ENCODE measurements around the gene CHMP6. TPM values are rescaled to one million over a fixed set of nuclear protein-coding genes. Genes with fewer than 3 reads are reported as not detected.
A peak's percentile ranks its signal among the peaks of the same experiment; 100 is the strongest.

CHMP6 gene
- total RNA-seq, 1 donor from 2014 or later, result 27.8 TPM

DNA sequence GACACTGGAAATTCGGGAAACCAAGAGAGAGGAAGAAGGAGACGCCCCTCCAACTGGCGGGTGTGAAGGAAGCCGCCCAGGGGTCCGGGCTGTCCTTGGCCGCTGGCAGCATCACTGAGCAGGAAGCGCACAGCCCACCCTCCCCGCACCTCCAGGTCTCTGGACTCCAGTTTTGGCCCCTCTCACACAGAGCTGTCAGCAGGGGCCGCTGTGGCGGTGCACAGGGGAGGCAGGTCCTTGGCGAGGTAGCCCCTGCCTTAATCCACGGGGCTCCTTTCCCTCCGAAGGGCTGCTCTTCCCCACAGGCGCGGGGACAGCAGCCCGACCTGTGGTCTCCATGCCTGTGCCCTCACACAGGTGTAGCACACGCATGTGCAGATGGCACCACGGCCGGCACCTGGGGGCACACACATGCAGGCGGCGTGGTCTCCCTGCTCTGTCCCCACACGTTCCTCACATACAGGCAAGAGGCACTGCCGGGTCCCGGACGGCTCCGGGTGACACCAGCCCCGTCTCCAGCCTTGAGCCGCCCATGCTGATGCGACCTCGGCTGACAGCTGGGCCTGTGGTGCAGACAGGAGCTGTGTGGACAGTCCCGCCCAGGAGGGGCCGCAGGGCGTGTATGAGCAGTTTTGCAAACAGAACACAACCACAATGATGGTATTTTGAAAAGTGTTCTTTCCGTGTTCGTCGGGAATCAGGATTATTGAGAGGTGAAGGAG, 26.6 kb upstream of the CHMP6 start:
- Mint-ChIP-seq H3K9me3 (ENCODE audit: low read depth) (no peaks in the 10 kb centered on the region), H3K27ac (no peak overlapping the region), H3K4me1 (ENCODE audit: low read depth) (peaks cover 1% of the 10 kb centered on the region), H3K36me3 (ENCODE audit: insufficient read depth) (peaks cover 7% of the 10 kb centered on the region), H3K27me3 (no peaks in the 10 kb centered on the region), H3K4me3 (ENCODE audit: low read depth) (no peak overlapping the region)
- no peak for DNase-seq (ENCODE audit: low spot score, unreplicated experiment)
- TF ChIP-seq, protein P1, sequence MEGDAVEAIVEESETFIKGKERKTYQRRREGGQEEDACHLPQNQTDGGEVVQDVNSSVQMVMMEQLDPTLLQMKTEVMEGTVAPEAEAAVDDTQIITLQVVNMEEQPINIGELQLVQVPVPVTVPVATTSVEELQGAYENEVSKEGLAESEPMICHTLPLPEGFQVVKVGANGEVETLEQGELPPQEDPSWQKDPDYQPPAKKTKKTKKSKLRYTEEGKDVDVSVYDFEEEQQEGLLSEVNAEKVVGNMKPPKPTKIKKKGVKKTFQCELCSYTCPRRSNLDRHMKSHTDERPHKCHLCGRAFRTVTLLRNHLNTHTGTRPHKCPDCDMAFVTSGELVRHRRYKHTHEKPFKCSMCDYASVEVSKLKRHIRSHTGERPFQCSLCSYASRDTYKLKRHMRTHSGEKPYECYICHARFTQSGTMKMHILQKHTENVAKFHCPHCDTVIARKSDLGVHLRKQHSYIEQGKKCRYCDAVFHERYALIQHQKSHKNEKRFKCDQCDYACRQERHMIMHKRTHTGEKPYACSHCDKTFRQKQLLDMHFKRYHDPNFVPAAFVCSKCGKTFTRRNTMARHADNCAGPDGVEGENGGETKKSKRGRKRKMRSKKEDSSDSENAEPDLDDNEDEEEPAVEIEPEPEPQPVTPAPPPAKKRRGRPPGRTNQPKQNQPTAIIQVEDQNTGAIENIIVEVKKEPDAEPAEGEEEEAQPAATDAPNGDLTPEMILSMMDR (IDR thresholded peaks at IDR 0.05; ENCODE audit: unreplicated experiment), result no peak

DNA sequence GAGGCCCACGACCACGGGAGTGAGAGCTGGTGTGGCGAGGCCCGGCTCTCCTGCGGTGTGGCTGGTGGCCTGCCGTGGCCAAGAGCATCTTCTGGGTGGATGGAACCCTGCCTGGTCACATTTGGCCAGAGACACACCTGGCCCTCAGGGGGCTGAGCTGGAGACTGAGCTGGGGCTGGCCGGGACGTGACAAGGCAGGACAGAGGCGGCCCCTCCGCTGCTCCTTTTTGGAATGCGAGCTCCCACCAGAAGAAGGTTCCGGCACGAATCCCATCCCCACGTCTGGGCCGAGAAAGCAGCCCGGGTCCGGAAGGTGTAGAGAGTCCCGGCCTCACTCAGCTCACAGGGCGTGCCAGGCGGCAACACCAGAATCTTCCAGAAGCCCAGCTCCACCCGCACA, 26.0 kb upstream of the CHMP6 start:
- peaks cover 7% of the 10 kb centered on the region for H3K36me3 Mint-ChIP-seq (ENCODE audit: insufficient read depth)
- H3K27me3 Mint-ChIP-seq, result peaks cover 4% of the 10 kb centered on the region
- no peak overlapping the region for H3K4me3 Mint-ChIP-seq (ENCODE audit: low read depth)
- no peak for DNase-seq (ENCODE audit: low spot score, unreplicated experiment)
- H3K4me1 Mint-ChIP-seq (ENCODE audit: low read depth), result peaks cover 1% of the 10 kb centered on the region
- no peaks in the 10 kb centered on the region for H3K9me3 Mint-ChIP-seq (ENCODE audit: low read depth)
- TF ChIP-seq, protein P1 (IDR thresholded peaks at IDR 0.05; ENCODE audit: unreplicated experiment), result no peak
- no peak overlapping the region for H3K27ac Mint-ChIP-seq

DNA sequence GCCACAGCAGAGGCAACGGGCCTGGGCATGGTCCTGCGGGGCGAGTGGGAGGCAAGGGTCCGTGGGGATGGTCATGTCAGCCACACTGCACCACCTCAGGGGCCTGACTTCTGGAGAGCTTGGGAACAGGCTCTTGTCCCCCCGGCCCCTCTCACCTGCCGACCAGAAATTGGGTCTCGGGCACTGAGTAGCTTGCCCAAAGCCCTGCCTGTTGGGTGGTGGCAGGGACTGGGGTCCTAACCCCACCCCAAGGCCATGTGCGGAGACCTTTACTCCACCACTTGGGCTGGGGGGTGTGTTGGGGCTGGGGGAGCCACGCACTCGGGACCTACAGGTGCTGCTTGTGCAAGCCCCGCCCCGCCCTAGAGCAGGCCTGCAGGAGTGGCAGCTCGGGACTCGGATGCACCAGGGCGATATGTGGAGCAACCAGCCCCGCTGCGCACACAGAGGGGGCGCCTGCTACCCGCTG, 24.2 kb upstream of the CHMP6 start:
- H3K36me3 Mint-ChIP-seq (ENCODE audit: insufficient read depth), result peaks cover 7% of the 10 kb centered on the region
- DNase-seq (ENCODE audit: low spot score, unreplicated experiment), result no peak
- H3K27ac Mint-ChIP-seq, result no peak overlapping the region
- H3K4me3 Mint-ChIP-seq (ENCODE audit: low read depth), result no peak overlapping the region
- H3K9me3 Mint-ChIP-seq (ENCODE audit: low read depth), result no peaks in the 10 kb centered on the region
- H3K27me3 Mint-ChIP-seq, result peaks cover 5% of the 10 kb centered on the region
- peaks cover 1% of the 10 kb centered on the region for H3K4me1 Mint-ChIP-seq (ENCODE audit: low read depth)
- TF ChIP-seq, protein P1 (IDR thresholded peaks at IDR 0.05; ENCODE audit: unreplicated experiment), result no peak

DNA sequence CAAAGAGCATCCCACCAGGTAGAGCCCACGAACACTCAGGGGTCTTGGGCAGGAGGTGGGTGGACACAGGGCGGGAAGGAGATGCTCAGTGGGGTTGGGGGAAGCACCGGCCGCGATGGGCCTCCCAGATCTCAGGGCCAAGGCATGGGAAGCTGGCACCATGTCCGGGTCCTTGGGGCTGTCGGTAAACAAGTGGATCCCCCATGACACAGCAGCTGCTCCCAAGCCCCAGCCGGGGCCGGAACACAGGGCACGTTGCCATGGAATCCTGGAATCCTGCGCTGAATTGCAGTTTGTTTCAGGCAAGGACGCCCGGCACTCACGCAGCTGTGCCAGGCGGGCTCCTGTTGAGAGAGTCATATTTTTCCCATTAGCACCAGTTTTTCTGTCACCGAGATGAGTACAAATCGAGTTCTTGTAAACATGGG, 23.0 kb upstream of the CHMP6 start:
- Mint-ChIP-seq H3K27ac (peak overlapping the region; percentile 34), H3K9me3 (ENCODE audit: low read depth) (no peaks in the 10 kb centered on the region), H3K4me1 (ENCODE audit: low read depth) (peaks cover 1% of the 10 kb centered on the region), H3K27me3 (peaks cover 5% of the 10 kb centered on the region), H3K4me3 (ENCODE audit: low read depth) (no peak overlapping the region), H3K36me3 (ENCODE audit: insufficient read depth) (peaks cover 7% of the 10 kb centered on the region)
- TF ChIP-seq, protein P1 (IDR thresholded peaks at IDR 0.05; ENCODE audit: unreplicated experiment), result no peak
- no peak for DNase-seq (ENCODE audit: low spot score, unreplicated experiment)

DNA sequence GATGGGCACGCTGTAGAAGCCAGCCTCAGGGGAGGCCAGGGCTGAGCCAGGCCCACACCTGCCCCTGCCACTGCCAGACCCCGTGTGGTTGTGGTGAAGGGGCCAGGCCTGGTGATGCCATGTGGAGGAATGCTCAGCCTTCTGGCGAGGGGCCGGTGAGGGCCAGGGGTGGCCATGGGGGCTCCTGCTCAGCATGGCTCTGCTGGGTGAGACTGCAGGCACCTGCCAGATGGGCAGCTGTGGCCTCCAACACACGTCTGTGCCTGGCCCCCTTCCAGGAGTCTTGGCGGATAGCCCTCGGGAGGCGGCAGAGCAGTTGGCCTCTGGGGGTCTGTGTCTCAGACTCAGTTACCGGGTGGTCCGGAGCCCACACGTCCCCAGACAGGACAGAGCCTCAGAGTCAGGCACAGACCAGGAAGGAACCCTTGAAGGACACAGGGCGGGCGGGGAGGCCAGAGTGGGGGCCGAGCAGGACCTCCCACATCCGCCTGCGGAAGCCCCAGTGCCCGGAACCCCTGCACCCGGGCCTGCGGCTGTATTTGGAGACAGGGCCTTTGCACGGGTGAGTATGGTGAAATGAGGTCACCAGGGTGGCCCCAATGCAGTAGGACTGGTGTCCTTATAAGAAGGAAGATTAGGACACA, 22.5 kb upstream of the CHMP6 start:
- Mint-ChIP-seq H3K27ac (no peak overlapping the region), H3K4me3 (ENCODE audit: low read depth) (no peak overlapping the region), H3K9me3 (ENCODE audit: low read depth) (no peaks in the 10 kb centered on the region), H3K36me3 (ENCODE audit: insufficient read depth) (peaks cover 7% of the 10 kb centered on the region), H3K4me1 (ENCODE audit: low read depth) (peaks cover 1% of the 10 kb centered on the region), H3K27me3 (peaks cover 7% of the 10 kb centered on the region)
- TF ChIP-seq, protein P1 (IDR thresholded peaks at IDR 0.05; ENCODE audit: unreplicated experiment), result no peak
- DNase-seq (ENCODE audit: low spot score, unreplicated experiment), result no peak

Measured in progenitor cell of endocrine pancreas (in vitro differentiated cells).